ENCODE results near the gene PTGER1. TPM values are rescaled to one million over a fixed set of nuclear protein-coding genes. Genes with fewer than 3 reads are reported as not detected.
A peak's percentile ranks its signal among the peaks of the same experiment; 100 is the strongest.

The PTGER1 gene
- total and polyA plus RNA-seq, 2 of the 13 experiments (the other 11 are each of a cell fraction or from before 2014, with no cell fraction given), result 0.13 TPM; not detected in 1

GRCh38 chr19:14510311-14511228, 35.4 kb upstream of the PTGER1 start (continued):
- TF ChIP-seq ARID5B (CRISPR knock-in tag; IDR thresholded peaks at IDR 0.05) (peak; percentile 23; the same call in 1 of the 2 replicates), ZNF460 (CRISPR knock-in tag; IDR thresholded peaks at IDR 0.05; ENCODE audit: borderline replicate concordance) (peak; percentile 46; the same call in 1 of the 2 replicates), HNF4G (IDR thresholded peaks at IDR 0.05; ENCODE audit: borderline replicate concordance, low read depth, low read length) (no peak), HNF4G (CRISPR knock-in tag; IDR thresholded peaks at IDR 0.05; ENCODE audit: borderline replicate concordance, low read depth) (no peak), HNF1B (CRISPR knock-in tag; IDR thresholded peaks at IDR 0.05) (no peak), ZBTB38 (CRISPR knock-in tag; IDR thresholded peaks at IDR 0.05) (no peak)
